ENCODE data around the gene CSNK2A1.

DNA sequence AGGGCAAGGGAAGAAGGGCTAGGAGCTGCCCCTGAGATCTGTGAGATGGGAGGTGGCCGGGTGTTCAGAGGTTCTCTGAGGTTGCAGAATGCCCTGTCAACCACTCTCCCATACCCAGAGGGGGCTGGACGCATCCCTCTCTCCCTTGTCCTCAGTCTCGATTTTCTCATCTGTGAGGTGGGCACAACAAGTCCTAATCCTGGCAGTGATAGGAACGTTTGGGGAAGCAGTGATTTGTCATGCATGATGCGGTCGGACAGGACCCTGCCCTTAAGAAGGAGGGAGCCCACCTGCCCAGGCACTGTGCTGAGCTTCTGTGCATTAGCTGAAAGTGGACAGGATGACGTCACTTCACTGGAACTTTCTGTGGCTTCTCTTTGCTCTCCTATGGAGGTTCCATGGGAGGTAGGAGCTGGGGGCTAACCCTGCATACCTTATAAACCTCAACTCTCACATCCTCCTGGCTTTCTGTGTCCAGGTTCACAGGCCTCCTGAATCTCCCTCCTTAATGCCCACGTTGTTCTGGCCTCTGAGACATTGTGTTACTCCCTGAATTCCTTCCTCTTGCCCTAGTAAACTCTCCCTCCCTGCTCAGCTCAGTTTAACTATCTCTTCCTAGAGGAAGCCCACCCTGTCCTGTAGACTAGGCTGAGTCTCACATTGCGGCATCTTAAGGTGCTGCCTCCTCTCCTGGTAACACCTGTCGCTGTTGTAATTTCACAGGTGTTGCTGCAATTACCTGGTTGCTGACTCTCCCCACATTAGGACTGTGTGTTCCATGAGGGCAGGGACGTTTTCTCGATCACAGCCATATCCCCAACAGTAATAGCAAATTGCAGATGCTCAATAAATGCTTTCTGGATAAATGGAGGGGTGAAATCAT, 30.1 kb upstream of the CSNK2A1 start:
- TF ChIP-seq HNF4G (IDR thresholded peaks at IDR 0.05) (no peak), SP1 (IDR thresholded peaks at IDR 0.05) (no peak)
- TF ChIP-seq, protein P1, sequence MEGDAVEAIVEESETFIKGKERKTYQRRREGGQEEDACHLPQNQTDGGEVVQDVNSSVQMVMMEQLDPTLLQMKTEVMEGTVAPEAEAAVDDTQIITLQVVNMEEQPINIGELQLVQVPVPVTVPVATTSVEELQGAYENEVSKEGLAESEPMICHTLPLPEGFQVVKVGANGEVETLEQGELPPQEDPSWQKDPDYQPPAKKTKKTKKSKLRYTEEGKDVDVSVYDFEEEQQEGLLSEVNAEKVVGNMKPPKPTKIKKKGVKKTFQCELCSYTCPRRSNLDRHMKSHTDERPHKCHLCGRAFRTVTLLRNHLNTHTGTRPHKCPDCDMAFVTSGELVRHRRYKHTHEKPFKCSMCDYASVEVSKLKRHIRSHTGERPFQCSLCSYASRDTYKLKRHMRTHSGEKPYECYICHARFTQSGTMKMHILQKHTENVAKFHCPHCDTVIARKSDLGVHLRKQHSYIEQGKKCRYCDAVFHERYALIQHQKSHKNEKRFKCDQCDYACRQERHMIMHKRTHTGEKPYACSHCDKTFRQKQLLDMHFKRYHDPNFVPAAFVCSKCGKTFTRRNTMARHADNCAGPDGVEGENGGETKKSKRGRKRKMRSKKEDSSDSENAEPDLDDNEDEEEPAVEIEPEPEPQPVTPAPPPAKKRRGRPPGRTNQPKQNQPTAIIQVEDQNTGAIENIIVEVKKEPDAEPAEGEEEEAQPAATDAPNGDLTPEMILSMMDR (IDR thresholded peaks at IDR 0.05; ENCODE audit: low read depth, low read length, missing input control), result no peak
- TF ChIP-seq, protein P2, sequence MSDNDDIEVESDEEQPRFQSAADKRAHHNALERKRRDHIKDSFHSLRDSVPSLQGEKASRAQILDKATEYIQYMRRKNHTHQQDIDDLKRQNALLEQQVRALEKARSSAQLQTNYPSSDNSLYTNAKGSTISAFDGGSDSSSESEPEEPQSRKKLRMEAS (IDR thresholded peaks at IDR 0.05), result no peak
